ENCODE data around the gene UBQLN3. TPM values are rescaled to one million over a fixed set of nuclear protein-coding genes. Genes with fewer than 3 reads are reported as not detected.

The UBQLN3 gene
- total and polyA plus RNA-seq, 10 of the 15 experiments (the other 5 are each of a cell fraction or from before 2014, with no cell fraction given), result not detected

GRCh38 chr11:5514841-5515240, 5.1 kb upstream of the UBQLN3 start:
- H3K4me3 ChIP-seq, result no peak overlapping the region
- no peaks in the 10 kb centered on the region for H4K20me1 ChIP-seq (ENCODE audit: control insufficient read depth, insufficient read depth)
- H3K4me1 ChIP-seq (ENCODE audit: control insufficient read depth, insufficient read depth, low read length), result no peaks in the 10 kb centered on the region
- intact Hi-C loops (cut with micrococcal nuclease; ENCODE audit: unreplicated experiment), result no loop called here
- in situ Hi-C loops (cut with MboI), result no loop called here
- H3K79me2 ChIP-seq (ENCODE audit: control insufficient read depth, insufficient read depth, low read length), result no peaks in the 10 kb centered on the region
- no peak overlapping the region for H3K9ac ChIP-seq (ENCODE audit: control insufficient read depth, insufficient read depth, low read length)
- ChIA-PET RAD21 (ENCODE audit: unreplicated experiment) (no interaction called here), CTCF (interaction anchor here (0.8 kb wide), 1 partner anchor 11 kb away, joined by 3 read pairs; no protein-coding TSS in a partner anchor), POLR2A (no interaction called here), SMC1A (ENCODE audit: uncharacterized antibody, unreplicated experiment) (interaction anchor here (1.0 to 1.1 kb wide), 2 partner anchors 9 to 13 kb away, joined by 3 to 5 read pairs; no protein-coding TSS in a partner anchor)
- H3K27me3 ChIP-seq (replicated peaks in 1 of 2; ENCODE audit: control insufficient read depth in 2 of 2, insufficient read depth in 2 of 2, low read length in 1 of 2), result no peaks in the 10 kb centered on the region; a peak in 1 of 4 replicates
- no peak overlapping the region for H3K4me2 ChIP-seq (ENCODE audit: control insufficient read depth, insufficient read depth)
- no peaks in the 10 kb centered on the region for H3K36me3 ChIP-seq (ENCODE audit: control insufficient read depth in 2 of 2, insufficient read depth in 2 of 2, low read length in 1 of 2)
- BruUV-seq (replicated peaks), result no TSS peak
- FAIRE-seq, result no peak
- no peak for DNase-seq (ENCODE audit: low read depth, low spot score)
- H2AFZ ChIP-seq (ENCODE audit: control insufficient read depth, low read depth, low read length), result no peak overlapping the region
- H3K9me3 ChIP-seq (replicated peaks; ENCODE audit: control insufficient read depth, insufficient read depth, low read length), result no peaks in the 10 kb centered on the region
- no peak for ATAC-seq
- H3K27ac ChIP-seq (ENCODE audit: control insufficient read depth, insufficient read depth), result no peak overlapping the region
- TF ChIP-seq ASH2L (IDR thresholded peaks at IDR 0.05; ENCODE audit: borderline replicate concordance, low read depth) (no peak), MAX (IDR thresholded peaks at IDR 0.05; ENCODE audit: low read depth, low read length) (no peak), NKRF (conservative IDR thresholded peaks at IDR 0.05) (no peak), SKIL (IDR thresholded peaks at IDR 0.05; ENCODE audit: low read depth, poor library complexity, severe bottlenecking) (no peak), PKNOX1 (IDR thresholded peaks at IDR 0.05) (no peak), SPI1 (IDR thresholded peaks at IDR 0.05; ENCODE audit: borderline replicate concordance, insufficient read depth, low read depth, low read length) (no peak), HDAC2 (IDR thresholded peaks at IDR 0.05) (no peak), ZNF622 (IDR thresholded peaks at IDR 0.05) (no peak), POLR2AphosphoS2 (IDR thresholded peaks at IDR 0.05; ENCODE audit: low read depth, low read length) (no peak), IRF5 (IDR thresholded peaks at IDR 0.05; ENCODE audit: borderline replicate concordance) (no peak), E2F4 (IDR thresholded peaks at IDR 0.05; ENCODE audit: low read depth, low read length) (no peak), MEF2A (IDR thresholded peaks at IDR 0.05; ENCODE audit: insufficient read depth, low read depth, low read length) (no peak), NRF1 (conservative IDR thresholded peaks at IDR 0.05; ENCODE audit: low read depth, low read length) (no peak), SMARCA5 (IDR thresholded peaks at IDR 0.05) (no peak), NR2C1 (IDR thresholded peaks at IDR 0.05) (no peak), TBL1XR1 (IDR thresholded peaks at IDR 0.05; ENCODE audit: low read depth, low read length) (no peak)
